ENCODE data around the gene UBE2D2.

The UBE2D2 gene

DNA sequence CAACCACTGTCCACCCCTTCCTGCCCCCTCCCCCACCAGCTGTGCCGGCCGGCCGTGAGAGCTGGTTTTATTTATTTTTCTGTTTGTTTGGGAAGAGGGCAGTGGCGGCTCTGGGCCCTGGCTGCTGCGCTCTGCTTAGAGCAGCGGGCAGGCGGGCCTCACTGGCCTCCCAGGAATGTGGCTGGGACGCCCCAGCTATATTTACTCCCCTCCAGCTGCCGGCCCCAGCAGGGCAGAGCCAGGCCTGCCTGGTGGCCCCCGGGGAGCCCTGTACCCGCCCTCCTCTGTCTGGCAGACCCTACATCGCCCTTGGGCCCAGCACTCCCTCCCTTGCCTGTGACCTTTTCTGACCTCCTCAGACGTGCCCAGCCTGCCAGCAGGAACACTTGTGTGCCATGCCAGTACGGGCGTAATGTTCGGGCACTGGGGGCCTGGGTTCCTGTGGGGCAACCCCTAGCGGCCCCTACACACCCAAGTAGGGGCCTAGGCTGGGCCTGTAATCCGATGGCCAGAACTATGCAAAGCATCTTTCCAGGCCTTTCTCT lies 94.7 kb downstream of the UBE2D2 start:
- no peaks in the 10 kb centered on the region for H3K36me3 Mint-ChIP-seq
- DNase-seq: no peak
- H3K27ac Mint-ChIP-seq: no peak overlapping the region
- no peak overlapping the region for H3K4me3 Mint-ChIP-seq
- H3K4me1 Mint-ChIP-seq: peaks cover 18% of the 10 kb centered on the region
- H3K9me3 Mint-ChIP-seq: no peaks in the 10 kb centered on the region
- CTCF ChIA-PET: no interaction called here
- peaks cover 82% of the 10 kb centered on the region for H3K27me3 Mint-ChIP-seq

DNA sequence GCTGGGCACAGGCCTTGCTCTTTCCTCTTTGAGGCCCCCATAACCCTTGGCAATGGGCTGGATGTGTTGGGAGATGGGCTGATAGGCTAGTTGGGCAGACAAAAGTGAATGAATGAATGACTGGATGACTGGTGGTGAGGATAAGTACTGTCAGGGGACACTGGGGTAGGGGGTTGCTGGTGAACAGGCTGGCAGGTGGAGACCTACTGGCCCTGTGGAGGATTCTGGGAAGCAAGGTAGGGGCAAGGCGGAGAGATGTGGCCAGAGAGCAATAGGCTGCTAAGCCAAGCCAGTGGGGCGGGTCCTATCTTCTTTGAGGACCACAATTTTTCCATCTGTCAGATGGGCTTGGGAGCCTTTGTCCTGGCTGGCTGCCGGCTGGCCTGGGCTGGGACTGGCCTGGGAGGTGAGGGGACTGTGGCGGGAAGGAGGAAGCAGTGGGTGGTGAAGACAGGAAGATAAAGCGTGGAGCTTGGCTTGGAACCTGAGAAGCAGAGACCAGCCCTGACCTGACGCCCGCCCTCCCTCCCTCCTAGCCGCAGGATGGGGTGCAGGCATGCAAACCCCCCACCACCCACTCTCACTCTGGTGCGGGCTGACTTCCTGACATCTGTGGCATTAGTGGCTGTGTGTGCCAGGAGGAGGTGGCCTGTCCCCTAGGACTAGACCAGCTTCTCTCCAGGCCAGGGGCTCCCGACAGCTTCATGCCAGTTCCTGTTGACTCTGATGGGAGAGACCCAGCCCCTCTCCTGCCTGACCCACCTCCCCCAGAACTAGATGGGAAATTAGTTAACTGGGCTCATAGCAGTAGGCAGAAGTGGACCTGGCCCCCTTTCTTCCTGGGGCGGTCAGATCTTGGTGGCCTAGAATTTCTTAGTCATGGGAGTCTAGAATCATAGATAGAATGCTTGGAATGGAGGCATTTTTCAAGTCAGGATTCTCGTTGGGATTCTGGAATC lies 96.5 kb downstream of the UBE2D2 start:
- Mint-ChIP-seq H3K9me3 (no peaks in the 10 kb centered on the region), H3K27ac (no peak overlapping the region), H3K27me3 (peaks cover 79% of the 10 kb centered on the region), H3K36me3 (no peaks in the 10 kb centered on the region), H3K4me3 (no peak overlapping the region), H3K4me1 (peaks cover 4% of the 10 kb centered on the region)
- CTCF ChIA-PET: no interaction called here
- DNase-seq: no peak

DNA sequence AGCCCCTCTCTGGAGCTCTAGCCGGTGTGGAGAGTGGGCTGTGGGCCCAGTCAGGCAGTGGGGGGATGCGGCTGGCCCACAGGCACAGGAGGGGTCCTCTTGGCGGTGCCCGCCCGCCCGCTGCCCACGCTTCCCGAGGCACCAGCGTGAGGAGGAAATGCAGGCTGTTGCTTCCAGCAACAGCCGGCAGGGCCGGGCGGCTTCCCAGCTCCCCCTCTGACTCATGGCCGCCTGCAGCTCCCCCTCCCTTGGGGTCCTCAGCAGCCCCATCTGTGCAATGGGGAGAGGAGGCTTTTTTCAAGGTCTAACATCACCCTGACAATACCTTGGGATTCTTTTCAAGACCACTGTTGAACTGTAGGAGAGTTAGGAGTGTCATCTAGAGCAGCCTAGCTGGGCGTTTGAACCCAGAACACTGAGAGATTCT lies 97.4 kb downstream of the UBE2D2 start:
- CTCF ChIA-PET: no interaction called here
- no peak overlapping the region for H3K27ac Mint-ChIP-seq
- DNase-seq: no peak
- H3K27me3 Mint-ChIP-seq: peaks cover 79% of the 10 kb centered on the region
- H3K9me3 Mint-ChIP-seq: no peaks in the 10 kb centered on the region
- no peaks in the 10 kb centered on the region for H3K4me1 Mint-ChIP-seq
- H3K4me3 Mint-ChIP-seq: no peak overlapping the region
- no peaks in the 10 kb centered on the region for H3K36me3 Mint-ChIP-seq

DNA sequence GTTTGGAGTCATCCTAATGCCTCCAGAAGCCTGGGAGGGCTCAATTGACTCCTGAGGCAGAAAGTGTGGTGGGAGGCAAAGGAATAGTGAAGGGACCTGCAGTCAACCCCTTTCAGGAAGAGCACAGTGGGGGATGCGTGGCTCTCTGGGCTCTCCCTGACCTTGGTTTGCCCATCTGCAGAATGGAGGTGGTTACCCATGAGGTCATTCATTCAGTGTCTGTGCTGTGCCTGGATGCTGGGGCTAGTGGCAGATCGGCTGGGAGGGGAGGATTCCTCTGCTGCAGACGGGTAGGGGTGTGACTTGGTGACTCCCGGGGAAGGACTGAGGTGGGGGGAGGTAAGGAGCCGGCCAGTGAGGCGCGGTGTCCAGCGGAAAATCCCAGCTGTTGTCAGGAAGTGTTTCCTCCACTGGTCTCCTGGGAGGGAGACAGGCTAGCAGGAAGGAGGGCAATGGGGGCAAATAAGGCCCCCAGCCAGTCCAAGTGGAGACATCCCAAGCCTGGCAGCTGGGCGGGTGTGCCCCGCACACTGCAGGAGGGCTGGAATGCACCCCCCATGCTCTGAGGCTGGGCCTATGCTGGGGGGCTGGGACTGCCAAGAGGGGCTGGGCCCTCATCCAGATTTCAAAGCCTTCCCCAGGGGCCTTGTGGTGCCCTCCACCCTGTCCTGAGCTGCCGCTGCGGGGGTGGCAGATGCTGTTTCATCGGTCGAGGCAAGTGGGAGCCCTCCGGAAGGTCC lies 98.0 kb downstream of the UBE2D2 start:
- peaks cover 76% of the 10 kb centered on the region for H3K27me3 Mint-ChIP-seq
- H3K4me3 Mint-ChIP-seq: no peak overlapping the region
- CTCF ChIA-PET: interaction anchor here (1.1 kb wide), 1 partner anchor 23 kb away, joined by 3 read pairs; no protein-coding TSS in a partner anchor
- no peaks in the 10 kb centered on the region for H3K36me3 Mint-ChIP-seq
- H3K27ac Mint-ChIP-seq: no peak overlapping the region
- no peaks in the 10 kb centered on the region for H3K9me3 Mint-ChIP-seq
- no peaks in the 10 kb centered on the region for H3K4me1 Mint-ChIP-seq
- no peak for DNase-seq

DNA sequence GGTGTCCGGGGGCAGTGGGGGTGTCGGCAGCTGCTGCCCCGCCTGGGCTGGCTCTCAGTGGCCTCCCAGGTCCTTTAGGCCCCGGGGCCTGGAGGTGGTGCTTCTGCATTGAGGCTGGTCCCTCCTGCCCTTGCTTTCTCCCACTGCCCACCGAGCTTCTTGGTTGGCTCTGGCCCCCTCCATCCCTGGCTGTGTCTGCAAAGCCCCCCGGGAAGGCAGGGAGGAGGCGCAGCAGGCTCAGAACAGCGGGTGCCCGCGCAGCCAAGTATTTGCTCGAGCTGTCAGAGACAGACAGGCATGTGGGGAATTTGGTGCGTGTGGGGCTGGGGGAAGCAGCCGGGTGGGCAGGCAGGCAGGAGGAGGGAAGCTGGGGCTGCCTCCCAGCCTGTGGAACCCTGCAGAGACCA lies 98.6 kb downstream of the UBE2D2 start:
- Mint-ChIP-seq H3K27ac (no peak overlapping the region), H3K4me3 (no peak overlapping the region), H3K9me3 (no peaks in the 10 kb centered on the region), H3K27me3 (peaks cover 76% of the 10 kb centered on the region), H3K36me3 (no peaks in the 10 kb centered on the region), H3K4me1 (no peaks in the 10 kb centered on the region)
- CTCF ChIA-PET: interaction anchor here (1.1 kb wide), 1 partner anchor 24 kb away, joined by 3 read pairs; no protein-coding TSS in a partner anchor
- DNase-seq: no peak

DNA sequence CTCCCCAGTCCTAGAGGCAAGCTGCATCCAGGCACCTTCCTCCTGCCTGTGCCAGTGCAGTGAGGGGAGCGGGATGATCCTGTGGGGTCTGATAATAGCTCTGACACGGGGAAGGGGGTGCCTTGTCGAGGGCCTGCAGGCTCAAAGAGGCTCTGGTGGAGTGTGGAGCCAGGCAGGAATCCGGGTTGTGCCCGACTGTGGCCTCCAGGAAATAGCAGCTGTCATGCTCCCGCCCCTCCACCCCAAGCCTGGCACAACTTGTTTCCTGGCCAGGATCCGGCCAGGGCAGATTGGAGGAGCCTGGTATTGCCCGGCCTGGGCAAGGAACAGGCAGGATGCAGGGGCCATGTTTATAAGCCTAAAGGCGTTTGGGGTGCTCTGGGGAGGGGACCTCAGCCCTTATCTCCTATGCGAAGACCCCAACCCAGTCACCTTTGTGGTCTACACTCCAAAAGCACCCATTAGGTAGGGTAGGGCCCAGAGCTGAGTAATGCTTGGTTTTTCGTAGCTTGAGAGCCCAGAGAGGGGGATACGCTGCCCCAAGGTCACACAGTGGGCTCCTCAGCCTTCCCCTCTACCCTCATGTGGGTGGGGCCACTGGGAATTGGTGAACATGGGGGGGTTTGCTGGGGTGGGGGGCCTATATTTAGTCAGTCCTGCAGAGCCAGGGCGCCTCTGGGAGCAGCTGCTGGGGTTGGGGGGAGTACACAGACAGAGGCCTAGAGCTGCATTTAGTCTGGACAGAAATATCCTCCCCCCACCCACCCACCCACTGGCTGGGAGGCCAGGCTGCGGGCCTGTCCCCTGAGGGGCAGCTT lies 99.2 kb downstream of the UBE2D2 start:
- Mint-ChIP-seq H3K27ac (no peak overlapping the region), H3K4me1 (no peaks in the 10 kb centered on the region), H3K27me3 (peaks cover 75% of the 10 kb centered on the region), H3K36me3 (no peaks in the 10 kb centered on the region), H3K9me3 (no peaks in the 10 kb centered on the region), H3K4me3 (no peak overlapping the region)
- CTCF ChIA-PET: interaction anchor here (1.1 kb wide), 1 partner anchor 25 kb away, joined by 3 read pairs; no protein-coding TSS in a partner anchor
- no peak for DNase-seq

DNA sequence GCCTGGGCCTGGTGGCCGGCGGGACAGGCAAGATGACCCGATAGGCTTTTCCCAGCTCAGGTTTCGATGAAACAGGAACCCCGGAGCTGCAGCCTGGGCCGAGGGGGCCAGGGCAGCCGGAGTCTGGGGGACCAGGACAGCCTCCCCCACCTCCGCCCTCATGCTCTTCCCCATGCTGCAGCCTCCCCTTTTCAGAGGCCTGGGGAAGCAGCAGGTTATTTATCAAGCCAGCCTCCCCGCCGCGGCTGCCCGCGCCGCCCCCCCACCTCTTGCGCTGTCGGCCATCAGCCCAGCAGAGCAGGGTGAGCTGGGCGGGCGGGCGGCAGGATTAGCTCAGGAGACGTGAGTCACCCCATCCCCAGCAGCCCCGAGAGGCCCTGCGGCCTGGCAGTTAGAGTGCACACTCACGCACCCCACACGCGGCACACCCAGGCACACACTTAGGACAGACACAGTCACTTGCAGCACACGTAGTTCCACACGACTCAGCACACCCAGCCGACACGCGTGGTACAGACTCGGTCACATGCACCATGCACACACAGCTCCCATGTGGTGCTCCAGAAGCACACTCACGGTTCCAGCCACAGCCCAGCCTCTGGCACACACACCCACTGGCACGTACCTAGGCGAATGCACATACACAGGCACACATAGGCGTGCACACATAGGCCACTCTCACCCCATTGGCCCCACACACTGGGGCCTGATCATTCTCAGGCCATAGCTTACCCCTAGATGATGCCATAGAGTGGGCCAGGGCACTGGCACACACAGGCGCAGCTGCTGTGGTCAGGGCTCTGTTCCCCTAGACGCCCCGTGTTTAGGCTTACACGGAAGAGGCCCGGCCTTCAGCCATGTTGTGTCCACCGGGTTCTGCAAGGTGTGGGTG lies 100.0 kb downstream of the UBE2D2 start:
- DNase-seq: no peak

DNA sequence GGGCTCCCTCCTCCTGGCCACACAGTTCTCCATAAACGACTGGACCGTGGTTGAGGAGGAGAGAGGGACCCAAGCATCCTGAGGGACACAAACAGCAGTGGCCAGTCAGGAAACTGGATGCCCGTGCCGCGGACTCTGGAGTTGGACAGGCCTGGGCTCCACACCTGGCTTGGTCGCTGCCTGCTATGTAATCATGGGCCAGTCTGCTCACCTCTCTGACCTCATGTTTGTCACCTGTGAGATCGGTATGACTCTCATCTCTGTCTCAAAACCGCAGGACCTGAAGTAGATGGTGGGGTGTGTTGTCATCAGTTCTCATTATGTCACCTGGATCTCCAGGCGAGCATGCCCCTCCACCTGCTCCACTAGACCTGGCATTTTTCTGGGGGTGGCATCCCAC lies 101.5 kb downstream of the UBE2D2 start:
- Mint-ChIP-seq H3K9me3 (no peaks in the 10 kb centered on the region), H3K36me3 (no peaks in the 10 kb centered on the region), H3K4me1 (peaks cover 15% of the 10 kb centered on the region), H3K27ac (no peak overlapping the region), H3K27me3 (peaks cover 79% of the 10 kb centered on the region), H3K4me3 (no peak overlapping the region)
- CTCF ChIA-PET: no interaction called here
- no peak for DNase-seq

More for the DNA sequence above, 100.0 kb downstream of the UBE2D2 start:
- Mint-ChIP-seq H3K9me3 (no peaks in the 10 kb centered on the region), H3K4me3 (no peak overlapping the region), H3K4me1 (peaks cover under 1% of the 10 kb centered on the region), H3K36me3 (no peaks in the 10 kb centered on the region), H3K27ac (no peak overlapping the region), H3K27me3 (peaks cover 78% of the 10 kb centered on the region)
- CTCF ChIA-PET: no interaction called here

DNA sequence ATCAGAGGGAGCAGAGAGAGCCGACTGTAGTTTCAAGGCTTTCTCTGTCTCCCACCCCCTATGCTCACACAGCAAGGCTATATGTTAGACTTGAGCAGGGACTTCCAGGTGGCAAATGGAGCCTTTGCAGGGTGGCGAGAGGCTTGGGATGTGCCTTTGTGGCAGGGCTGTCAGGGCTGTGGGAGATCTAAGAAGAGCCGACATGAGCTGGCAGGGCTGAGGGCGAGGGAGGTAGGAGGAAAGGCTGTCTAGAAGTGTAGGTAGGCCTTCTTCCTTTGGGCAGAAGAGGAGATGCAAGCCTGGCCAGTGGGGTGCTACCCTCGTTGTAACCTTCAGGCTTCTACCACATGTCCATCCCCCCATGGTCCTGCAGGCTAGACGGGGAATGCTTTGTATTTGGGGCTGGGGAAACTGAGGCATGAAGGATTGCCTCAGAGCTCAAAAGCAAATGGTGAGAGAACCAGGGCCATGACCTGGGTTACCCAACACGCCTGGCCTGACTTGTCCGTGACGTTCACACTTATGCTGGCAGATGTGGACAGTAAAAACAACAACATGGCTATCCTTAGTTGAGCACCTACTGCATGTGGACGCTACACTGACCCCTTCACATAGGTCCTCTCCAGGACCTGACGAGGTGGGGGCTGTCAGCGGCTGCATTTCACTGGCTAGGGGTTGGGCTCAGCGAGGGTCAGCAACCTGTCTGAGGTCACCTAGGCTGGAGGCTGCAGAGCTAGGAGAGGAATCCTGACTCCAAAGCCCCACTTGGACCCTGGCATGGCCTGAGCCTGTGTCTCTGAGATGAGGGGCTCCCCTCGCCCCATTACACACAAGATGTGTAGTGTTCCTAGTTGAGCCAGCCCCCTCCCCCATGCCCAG lies 102.3 kb downstream of the UBE2D2 start:
- CTCF ChIA-PET: interaction anchor here (0.5 to 0.8 kb wide), 2 partner anchors 31 to 73 kb away, joined by 3 to 4 read pairs; no protein-coding TSS in a partner anchor
- DNase-seq: no peak
- H3K36me3 Mint-ChIP-seq: no peaks in the 10 kb centered on the region
- H3K4me3 Mint-ChIP-seq: no peak overlapping the region
- H3K27ac Mint-ChIP-seq: no peak overlapping the region
- no peaks in the 10 kb centered on the region for H3K9me3 Mint-ChIP-seq
- H3K4me1 Mint-ChIP-seq: peaks cover 20% of the 10 kb centered on the region
- peaks cover 72% of the 10 kb centered on the region for H3K27me3 Mint-ChIP-seq

DNA sequence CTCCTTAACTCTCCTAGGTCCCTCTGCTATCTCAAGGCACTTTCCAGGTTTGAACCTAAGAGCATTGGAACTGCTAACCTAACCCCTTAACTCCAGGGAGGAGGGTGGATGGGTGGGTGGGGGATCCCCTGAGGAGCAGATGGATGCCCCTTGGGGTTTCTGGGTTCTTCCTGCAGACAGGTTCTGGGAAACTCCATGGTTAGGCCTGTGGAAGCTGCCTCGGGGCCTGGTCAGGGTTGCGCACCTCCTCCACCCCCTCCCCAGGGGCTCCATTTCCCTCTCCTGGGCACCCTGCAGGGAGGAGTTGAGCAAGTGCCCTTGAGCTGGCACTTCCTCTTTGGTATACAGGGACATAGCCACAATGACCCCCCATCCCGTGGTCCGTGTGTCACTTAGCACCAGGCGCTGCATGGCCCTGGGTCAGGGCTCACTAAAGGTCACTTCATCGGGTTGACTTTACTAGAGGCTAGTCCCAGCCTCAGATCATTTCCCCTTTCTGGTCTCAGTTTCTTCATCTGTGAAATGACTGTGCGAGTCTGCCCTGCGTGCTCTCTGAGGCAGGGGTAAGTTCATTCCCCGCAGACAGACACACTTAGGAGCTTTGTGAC lies 103.1 kb downstream of the UBE2D2 start:
- peaks cover 27% of the 10 kb centered on the region for H3K4me1 Mint-ChIP-seq
- no peaks in the 10 kb centered on the region for H3K9me3 Mint-ChIP-seq
- no peaks in the 10 kb centered on the region for H3K36me3 Mint-ChIP-seq
- no peak overlapping the region for H3K27ac Mint-ChIP-seq
- H3K27me3 Mint-ChIP-seq: peaks cover 72% of the 10 kb centered on the region
- CTCF ChIA-PET: interaction anchor here (0.8 kb wide), 1 partner anchor 32 kb away, joined by 3 read pairs; no protein-coding TSS in a partner anchor
- DNase-seq: no peak
- H3K4me3 Mint-ChIP-seq: no peak overlapping the region

DNA sequence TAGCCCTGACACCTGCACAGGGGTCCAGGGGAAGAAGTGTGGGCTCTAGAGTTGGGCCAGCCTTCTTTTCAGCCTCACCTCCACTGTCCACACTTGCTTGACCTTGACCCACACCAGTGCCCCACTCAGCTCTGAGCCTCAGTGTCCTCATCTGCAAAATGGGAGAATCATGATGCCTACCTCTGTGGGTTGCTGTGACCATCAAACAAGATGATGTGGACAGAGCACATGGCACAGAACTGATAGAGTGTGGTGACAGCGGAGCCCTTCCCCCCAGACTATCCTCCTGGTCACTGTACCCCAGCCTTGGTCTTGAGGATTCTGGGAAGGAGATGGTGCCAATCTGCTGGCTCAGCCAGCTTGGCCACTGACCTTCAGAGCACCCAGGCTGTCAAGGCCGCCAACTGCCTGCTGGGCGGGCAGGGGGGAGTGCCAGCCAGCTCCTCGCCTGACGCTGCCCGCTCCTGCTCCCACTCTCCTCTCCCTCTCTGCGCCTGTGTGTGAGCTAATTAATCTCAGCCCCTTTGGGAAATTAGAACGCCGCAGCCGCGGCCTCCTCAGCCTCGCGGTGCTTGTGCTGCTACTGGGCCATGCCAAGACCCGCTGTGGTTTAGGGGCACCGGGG lies 103.7 kb downstream of the UBE2D2 start:
- peaks cover 32% of the 10 kb centered on the region for H3K4me1 Mint-ChIP-seq
- CTCF ChIA-PET: no interaction called here
- no peak overlapping the region for H3K27ac Mint-ChIP-seq

More for the DNA sequence above, 103.7 kb downstream of the UBE2D2 start:
- no peaks in the 10 kb centered on the region for H3K36me3 Mint-ChIP-seq
- H3K4me3 Mint-ChIP-seq: no peak overlapping the region
- H3K9me3 Mint-ChIP-seq: no peaks in the 10 kb centered on the region
- peaks cover 71% of the 10 kb centered on the region for H3K27me3 Mint-ChIP-seq
- no peak for DNase-seq
